H1 (cell line): ENCODE results near the gene RTN4. TPM values are rescaled to one million over a fixed set of nuclear protein-coding genes. Genes with fewer than 3 reads are reported as not detected.

Experiments
- CTCF ChIA-PET: fragments of 300-600 bp; sonication (Branson Sonifier 250); formaldehyde crosslinking; loops from one replicate; lab custom pipeline; 2021; ENCODE audit not compliant: partially characterized antibody; lab: Charles Lee
- POLR2A ChIA-PET: fragments of 300-600 bp; sonication (Branson Sonifier 250); formaldehyde crosslinking; loops from one replicate; lab custom pipeline; 2021; ENCODE audit warnings: inconsistent platforms; ENCODE audit not compliant: partially characterized antibody; lab: Charles Lee
- DNase-seq, 2 experiments: peaks; one replicate each; pipeline versions ENCODE4 v3.0.0 to v3.0.0-alpha.2; 2010 to 2022; ENCODE audit warnings: low spot score in 2 of 2, low read depth in 1 of 2, mixed read lengths in 1 of 2
- FAIRE-seq: peaks from 2 replicates; lab custom pipeline; 2011; peaks lifted over from hg19 to GRCh38; lab: Jason Lieb, UNC
- H2AFZ ChIP-seq: 2 replicates; pipeline ENCODE4 v1.8.1; 2012; ENCODE audit warnings: low read length, inconsistent platforms
- H2AK5ac ChIP-seq: 2 replicates; pipeline ENCODE4 v1.6.1; 2013; ENCODE audit warnings: low read depth, low read length
- H2BK120ac ChIP-seq: replicated peaks from 2 replicates; pipeline ENCODE3; 2013; ENCODE audit warnings: low read depth, low read length, inconsistent platforms
- H2BK12ac ChIP-seq: 2 replicates; pipeline ENCODE4 v1.6.1; 2013; ENCODE audit warnings: low read depth, low read length
- H2BK15ac ChIP-seq: 2 replicates; pipeline ENCODE4 v1.6.1; 2013; ENCODE audit warnings: low read length
- H2BK20ac ChIP-seq: 2 replicates; pipeline ENCODE4 v1.6.1; 2013; ENCODE audit warnings: low read length
- H2BK5ac ChIP-seq: 2 replicates; pipeline ENCODE4 v1.6.1; 2013; ENCODE audit warnings: low read depth, low read length
- H3K14ac ChIP-seq: 2 replicates; pipeline ENCODE4 v1.6.1; 2013; ENCODE audit warnings: inconsistent platforms; ENCODE audit not compliant: insufficient read length
- H3K18ac ChIP-seq: 2 replicates; pipeline ENCODE4 v1.6.1; 2013; ENCODE audit warnings: low read length; ENCODE audit errors: extremely low read depth
- H3K23ac ChIP-seq: 2 replicates; pipeline ENCODE4 v1.6.1; 2013; ENCODE audit warnings: inconsistent platforms; ENCODE audit not compliant: insufficient read length
- H3K23me2 ChIP-seq: 2 replicates; pipeline ENCODE4 v1.6.1; 2013; ENCODE audit warnings: low read depth, low read length
- H3K27ac ChIP-seq: 2 replicates; pipeline ENCODE4 v1.6.1; 2011; ENCODE audit warnings: low read depth, low read length, inconsistent platforms
- H3K27me3 ChIP-seq, 4 experiments: replicated peaks in 1 of 4; 1 replicate in 1 of 4; 2 replicates in 3 of 4; pipeline versions ENCODE4 v1.6.1 to v1.8.1; 2011 to 2013; ENCODE audit warnings: low read length in 3 of 4, mild to moderate bottlenecking in 3 of 4, inconsistent platforms in 2 of 4, mixed read lengths in 2 of 4, moderate library complexity in 1 of 4; ENCODE audit not compliant: control insufficient read depth in 3 of 4, insufficient read depth in 3 of 4; ENCODE audit errors: extremely low read depth in 1 of 4
- H3K36me3 ChIP-seq, 4 experiments: 2 replicates each; pipeline versions ENCODE4 v1.6.1 to v1.8.1; 2011 to 2013; ENCODE audit warnings: mild to moderate bottlenecking in 4 of 4, low read length in 3 of 4, moderate library complexity in 2 of 4, control low read depth in 1 of 4, inconsistent platforms in 1 of 4; ENCODE audit not compliant: insufficient read depth in 4 of 4, control insufficient read depth in 2 of 4
- H3K4ac ChIP-seq: replicated peaks from 2 replicates; pipeline ENCODE3; 2013; ENCODE audit warnings: low read length, low read depth, mixed read lengths, inconsistent platforms; ENCODE audit not compliant: insufficient read length
- H3K4me1 ChIP-seq, 4 experiments: replicated peaks in 1 of 4; 1 replicate in 1 of 4; 2 replicates in 3 of 4; pipeline versions ENCODE4 v1.6.1 to v1.8.1; 2011 to 2013; ENCODE audit warnings: low read length in 3 of 4, inconsistent platforms in 2 of 4, mixed read lengths in 1 of 4; ENCODE audit not compliant: insufficient read depth in 4 of 4, control insufficient read depth in 3 of 4
- H3K4me2 ChIP-seq, 2 experiments: 2 replicates each; pipeline versions ENCODE4 v1.6.1 to v1.8.1; 2011 to 2013; ENCODE audit warnings: low read depth in 2 of 2, low read length in 2 of 2, control low read depth in 1 of 2, inconsistent platforms in 1 of 2, mild to moderate bottlenecking in 1 of 2; ENCODE audit not compliant: insufficient read depth in 1 of 2
- H3K4me3 ChIP-seq, 4 experiments: fragments of 200-600, 300-600 bp in 1 of 4; sonication (generic), shearing (Covaris generic), sonication (Bioruptor Twin) in 1 of 4; 2 replicates each; pipeline versions ENCODE4 v1.5.1 to v1.8.1; 2011 to 2016; ENCODE audit warnings: low read length in 4 of 4, low read depth in 3 of 4, control low read depth in 2 of 4, inconsistent platforms in 2 of 4, mild to moderate bottlenecking in 2 of 4, mixed read lengths in 1 of 4, moderate library complexity in 1 of 4; ENCODE audit not compliant: insufficient read depth in 2 of 4; ENCODE audit errors: extremely low read depth in 1 of 4
- H3K56ac ChIP-seq: replicated peaks from 2 replicates; pipeline ENCODE3; 2013; ENCODE audit warnings: low read depth, mild to moderate bottlenecking, mixed read lengths, low read length, inconsistent platforms; ENCODE audit not compliant: insufficient read length
- H3K79me1 ChIP-seq: 2 replicates; pipeline ENCODE4 v1.6.1; 2013; ENCODE audit warnings: low read depth, low read length, control low read depth
- H3K79me2 ChIP-seq, 2 experiments: 2 replicates each; pipeline versions ENCODE4 v1.6.1 to v1.8.1; 2012 to 2013; ENCODE audit warnings: low read length in 2 of 2, mild to moderate bottlenecking in 2 of 2, inconsistent platforms in 1 of 2; ENCODE audit not compliant: insufficient read depth in 2 of 2, control insufficient read depth in 1 of 2
- H3K9ac ChIP-seq, 4 experiments: replicated peaks in 1 of 4; 1 replicate in 1 of 4; 2 replicates in 3 of 4; pipeline versions ENCODE4 v1.6.1 to v1.8.1; 2011 to 2013; ENCODE audit warnings: low read depth in 3 of 4, low read length in 3 of 4, control low read depth in 2 of 4, mild to moderate bottlenecking in 2 of 4, moderate library complexity in 2 of 4, inconsistent platforms in 1 of 4; ENCODE audit errors: extremely low read depth in 1 of 4
- H3K9me3 ChIP-seq, 2 experiments: 2 replicates each; pipeline versions ENCODE4 v1.6.1 to v1.8.1; 2012 to 2013; ENCODE audit warnings: mild to moderate bottlenecking in 2 of 2, moderate library complexity in 2 of 2, control low read depth in 1 of 2, inconsistent platforms in 1 of 2, low read depth in 1 of 2, low read length in 1 of 2, mixed read lengths in 1 of 2; ENCODE audit not compliant: insufficient read depth in 2 of 2
- H4K20me1 ChIP-seq, 2 experiments: replicated peaks in 1 of 2; 2 replicates each; pipeline versions ENCODE3 to v1.8.1; 2011 to 2013; ENCODE audit warnings: inconsistent platforms in 2 of 2, low read length in 2 of 2, mild to moderate bottlenecking in 1 of 2; ENCODE audit not compliant: insufficient read depth in 2 of 2, control insufficient read depth in 1 of 2
- H4K5ac ChIP-seq: 2 replicates; pipeline ENCODE4 v1.6.1; 2013; ENCODE audit warnings: low read length, low read depth, mixed read lengths, inconsistent platforms; ENCODE audit not compliant: insufficient read length
- H4K8ac ChIP-seq: 2 replicates; pipeline ENCODE4 v1.8.0; 2013; ENCODE audit warnings: mild to moderate bottlenecking, moderate library complexity, low read length, inconsistent platforms; ENCODE audit not compliant: insufficient read depth; ENCODE audit errors: extremely low read depth
- H4K91ac ChIP-seq: replicated peaks from 2 replicates; pipeline ENCODE3; 2013; ENCODE audit warnings: low read length, mixed read lengths, inconsistent platforms; ENCODE audit not compliant: insufficient read length
- CEBPB ChIP-seq: IDR thresholded peaks from 2 replicates; pipeline ENCODE4 v1.6.1; 2012; ENCODE audit warnings: low read depth, low read length
- CREB1 ChIP-seq: IDR thresholded peaks from 2 replicates; pipeline ENCODE4 v1.6.1; 2012; ENCODE audit warnings: inconsistent platforms
- WGBS, 2 experiments: shearing (Covaris generic) in 1 of 2; methylation state at CpG; one replicate each; pipeline versions ENCODE4 v1.1.6 to v1.1.7; 2013 to 2015; ENCODE audit warnings: low lambda C conversion rate in 2 of 2, mixed read lengths in 2 of 2, inconsistent platforms in 1 of 2, low coverage in 1 of 2, missing lambda C conversion rate in 1 of 2; ENCODE audit not compliant: insufficient replicate concordance in 2 of 2, insufficient coverage in 1 of 2, insufficient read length in 1 of 2; ENCODE audit errors: extremely low coverage in 1 of 2, missing lambda C conversion rate in 1 of 2; 5-methylcytosine and 5-hydroxymethylcytosine counted together
- polyA plus RNA-seq, 7 experiments: library from polyadenylated mRNA; depleted of rRNA in 3 of 7; stranded (reverse) in 5 of 7; unstranded in 2 of 7; fragments of >200 nt in 5 of 7; fragments of 200-250 nt in 2 of 7; gene quantifications; 1 replicate in 5 of 7; 2 replicates in 1 of 7; 4 replicates in 1 of 7; pipeline versions ENCODE4 v1.2.1 to v1.2.3, GENCODE V29; 2011 to 2013; ENCODE audit warnings: missing spikeins in 2 of 7, mixed read lengths in 2 of 7
- total RNA-seq: library from RNA; stranded (reverse); fragmentation: NEBNext Ultra II Directional; extraction: Animal tissue kit (Norgen Biotek cat#: 25700); gene quantifications from 2 replicates; pipeline ENCODE4 v1.2.1, GENCODE V29; 2021

RTN4 gene
- total and polyA plus RNA-seq, 2 of the 8 experiments (the other 6 are each of a cell fraction or from before 2014, with no cell fraction given) = 179 to 242 TPM

DNA sequence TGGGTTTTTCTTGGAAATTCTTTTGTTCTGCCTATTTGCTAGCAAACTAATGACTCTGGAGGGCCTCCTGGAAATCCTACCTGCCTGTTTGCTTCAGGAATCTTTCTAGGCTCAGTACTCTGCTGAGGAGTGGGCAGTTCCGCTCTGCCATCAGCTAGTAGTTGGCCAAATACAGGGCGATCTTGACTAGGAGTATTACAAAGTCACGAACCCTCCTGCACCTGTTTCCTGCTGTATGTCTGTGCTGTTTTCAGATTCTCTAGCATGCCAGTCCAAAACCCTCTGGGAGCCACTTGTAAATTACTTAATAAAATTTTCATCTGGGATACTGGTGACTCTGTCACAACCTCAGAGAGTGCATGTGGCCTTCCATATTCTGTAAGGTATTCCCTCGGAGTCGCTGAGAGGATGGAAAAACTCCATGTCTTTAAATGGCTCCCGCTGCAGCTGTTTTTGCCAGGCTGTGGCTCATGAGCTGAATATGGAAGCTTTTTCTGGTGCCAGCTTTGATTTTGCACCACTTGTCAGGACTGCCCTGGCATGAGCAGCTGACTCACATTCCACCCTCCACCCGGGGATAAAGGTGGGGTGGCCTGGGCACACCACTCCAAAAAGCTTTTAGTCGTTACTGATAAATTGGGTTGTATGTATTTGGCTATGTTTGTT is 123.0 kb downstream of the RTN4 start:
- H3K14ac ChIP-seq = no peak overlapping the region
- H2BK120ac ChIP-seq = no peak overlapping the region
- H2AFZ ChIP-seq = no peak overlapping the region
- H4K5ac ChIP-seq = no peak overlapping the region
- no peak overlapping the region for H3K56ac ChIP-seq
- no peak overlapping the region for H3K23ac ChIP-seq
- no peak for DNase-seq
- H3K23me2 ChIP-seq = no peaks in the 10 kb centered on the region; the same call in 1 of the 2 replicates
- H3K4ac ChIP-seq = no peak overlapping the region
- H3K79me1 ChIP-seq = no peaks in the 10 kb centered on the region
- no peak for FAIRE-seq
- no peak overlapping the region for H4K91ac ChIP-seq
- H3K27me3 ChIP-seq = no peaks in the 10 kb centered on the region
- no peak overlapping the region for H2BK20ac ChIP-seq
- H3K4me1 ChIP-seq = no peaks in the 10 kb centered on the region
- H3K4me2 ChIP-seq = no peak overlapping the region
- no peaks in the 10 kb centered on the region for H3K9me3 ChIP-seq
- H4K20me1 ChIP-seq = no peaks in the 10 kb centered on the region
- no peak overlapping the region for H4K8ac ChIP-seq
- no peak overlapping the region for H2BK15ac ChIP-seq
- no peak overlapping the region for H3K9ac ChIP-seq
- no peak overlapping the region for H2BK12ac ChIP-seq
- no peak overlapping the region for H3K4me3 ChIP-seq
- H3K36me3 ChIP-seq = no peaks in the 10 kb centered on the region
- ChIA-PET CTCF (interaction anchor here (0.6 to 1.7 kb wide), 3 partner anchors 10 to 88 kb away, joined by 3 to 6 read pairs (median 3); no protein-coding TSS in a partner anchor), POLR2A (no interaction called here)
- H3K18ac ChIP-seq = no peak overlapping the region
- no peak for TF ChIP-seq CREB1
- no peak for TF ChIP-seq CEBPB
- no peak overlapping the region for H3K27ac ChIP-seq
- H2AK5ac ChIP-seq = no peak overlapping the region
- WGBS, 2 experiments = 89% methylated on average over 8 of the region's 8 CpGs; no CpG with 5 or more reads in 1 of the 2 experiments
- H2BK5ac ChIP-seq = no peak overlapping the region
- no peaks in the 10 kb centered on the region for H3K79me2 ChIP-seq
